ENCODE results near the gene ZSCAN5A. TPM values are rescaled to one million over a fixed set of nuclear protein-coding genes. Genes with fewer than 3 reads are reported as not detected.
"Not testable (repeated sequence)": the region's sequence is repeated elsewhere in the genome, so short reads cannot be mapped to it uniquely, and the experiment has no call there.

Gene ZSCAN5A
- total RNA-seq, 2 experiments from 2014 or later = 14.4 to 19.2 TPM

- 0 out of 2 replicates have a peak, but pooled peaks cover 3% of the 10 kb centered on the region for H3K36me3 ChIP-seq (ENCODE audit: insufficient read depth, low read length)
- intact Hi-C loops (cut with micrococcal nuclease; ENCODE audit: unreplicated experiment) = no loop called here
- POLR2A ChIA-PET = no interaction called here
- H2AFZ ChIP-seq (ENCODE audit: low read length) = no peak overlapping the region
- no peak overlapping the region for H3K4me3 ChIP-seq (ENCODE audit: low read depth, low read length, poor library complexity, severe bottlenecking)
- H4K20me1 ChIP-seq (ENCODE audit: insufficient read depth, low read length) = no peaks in the 10 kb centered on the region
- BruUV-seq (replicated peaks) = no TSS peak
- no peaks in the 10 kb centered on the region for H3K4me1 ChIP-seq (ENCODE audit: insufficient read depth, low read length, poor library complexity, severe bottlenecking)
- H3K79me2 ChIP-seq (ENCODE audit: insufficient read depth, low read depth, low read length) = no peaks in the 10 kb centered on the region
- H3K9me3 ChIP-seq (ENCODE audit: low read length) = no peaks in the 10 kb centered on the region
- DNase-seq (ENCODE audit: low spot score) = no peak
- no peak overlapping the region for H3K4me2 ChIP-seq (ENCODE audit: low read length)
- no peaks in the 10 kb centered on the region for H3K9me2 ChIP-seq (ENCODE audit: insufficient read depth, low read length)
- no peak for TF ChIP-seq CTCF (conservative IDR thresholded peaks at IDR 0.05; ENCODE audit: low read length)
- no peak for TF ChIP-seq EZH2phosphoT487 (IDR thresholded peaks at IDR 0.05; ENCODE audit: borderline replicate concordance, low read depth, low read length)
- H3K27ac ChIP-seq (ENCODE audit: low read depth, low read length, poor library complexity, severe bottlenecking) = no peak overlapping the region
- CTCF ChIA-PET (ENCODE audit: unreplicated experiment) = no interaction called here
Observed at GRCh38 chr19:56263319-56263718, 51.3 kb downstream of the ZSCAN5A start.

- H3K36me3 ChIP-seq (ENCODE audit: insufficient read depth, low read length); H3K4me1 ChIP-seq (ENCODE audit: insufficient read depth, low read length, poor library complexity, severe bottlenecking); H3K4me2 ChIP-seq (ENCODE audit: low read length); H2AFZ ChIP-seq (ENCODE audit: low read length); H4K20me1 ChIP-seq (ENCODE audit: insufficient read depth, low read length); H3K4me3 ChIP-seq (ENCODE audit: low read depth, low read length, poor library complexity, severe bottlenecking); BruUV-seq (replicated peaks); H3K79me2 ChIP-seq (ENCODE audit: insufficient read depth, low read depth, low read length); H3K9me3 ChIP-seq (ENCODE audit: low read length); CTCF ChIA-PET (ENCODE audit: unreplicated experiment); H3K9me2 ChIP-seq (ENCODE audit: insufficient read depth, low read length); H3K27ac ChIP-seq (ENCODE audit: low read depth, low read length, poor library complexity, severe bottlenecking); intact Hi-C loops (cut with micrococcal nuclease; ENCODE audit: unreplicated experiment); DNase-seq (ENCODE audit: low spot score): not testable (repeated sequence)
- POLR2A ChIA-PET = interaction anchor here (0.6 to 1.2 kb wide), 2 partner anchors 8 to 9 kb away, joined by 3 to 5 read pairs; no protein-coding TSS in a partner anchor
Observed at GRCh38 chr19:56261932-56262331, 52.7 kb downstream of the ZSCAN5A start.

GRCh38 chr19:56261145-56261544 is 53.5 kb downstream of the ZSCAN5A start:
- Histone ChIP-seq H4K20me1 (ENCODE audit: insufficient read depth, low read length) (no peaks in the 10 kb centered on the region), H3K9me2 (ENCODE audit: insufficient read depth, low read length) (no peaks in the 10 kb centered on the region), H3K4me2 (ENCODE audit: low read length) (no peak overlapping the region), H2AFZ (ENCODE audit: low read length) (no peak overlapping the region), H3K27ac (ENCODE audit: low read depth, low read length, poor library complexity, severe bottlenecking) (no peak overlapping the region), H3K4me1 (ENCODE audit: insufficient read depth, low read length, poor library complexity, severe bottlenecking) (no peaks in the 10 kb centered on the region), H3K36me3 (ENCODE audit: insufficient read depth, low read length) (0 out of 2 replicates have a peak, but pooled peaks cover 3% of the 10 kb centered on the region), H3K4me3 (ENCODE audit: low read depth, low read length, poor library complexity, severe bottlenecking) (no peak overlapping the region), H3K9me3 (ENCODE audit: low read length) (no peaks in the 10 kb centered on the region), H3K79me2 (ENCODE audit: insufficient read depth, low read depth, low read length) (no peaks in the 10 kb centered on the region)
- POLR2A ChIA-PET = interaction anchor here (1.2 kb wide), 1 partner anchor 10 kb away, joined by 3 read pairs; no protein-coding TSS in a partner anchor
- intact Hi-C loops (cut with micrococcal nuclease; ENCODE audit: unreplicated experiment) = no loop called here
- no peak for DNase-seq (ENCODE audit: low spot score)
- BruUV-seq (replicated peaks) = no TSS peak
- CTCF ChIA-PET (ENCODE audit: unreplicated experiment) = no interaction called here
- no peak for TF ChIP-seq CTCF (conservative IDR thresholded peaks at IDR 0.05; ENCODE audit: low read length)
- TF ChIP-seq EZH2phosphoT487 (IDR thresholded peaks at IDR 0.05; ENCODE audit: borderline replicate concordance, low read depth, low read length) = no peak

All from OCI-LY7 (cell line).